ENCODE results near the gene TBC1D14.

DNA sequence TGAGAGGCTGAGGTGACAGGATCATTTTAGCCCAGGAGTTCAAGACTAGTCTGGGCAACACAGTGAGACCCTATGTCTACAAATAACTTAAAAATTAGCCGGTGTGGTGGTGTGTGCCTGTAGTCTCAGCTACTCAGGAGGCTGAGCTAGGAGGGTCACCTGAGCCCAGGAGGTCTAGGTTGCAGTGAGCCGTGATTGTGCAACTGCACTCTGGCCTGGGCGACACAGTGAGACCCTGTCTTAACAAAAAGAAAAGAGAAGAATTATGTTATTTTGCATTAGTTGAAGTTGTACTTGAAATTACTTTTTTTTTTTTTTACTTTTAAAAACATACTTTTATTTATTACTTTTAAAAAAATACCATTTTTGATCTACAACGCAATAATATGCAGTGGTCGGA is 111.7 kb downstream of the TBC1D14 start:
- TF ChIP-seq, protein P1, sequence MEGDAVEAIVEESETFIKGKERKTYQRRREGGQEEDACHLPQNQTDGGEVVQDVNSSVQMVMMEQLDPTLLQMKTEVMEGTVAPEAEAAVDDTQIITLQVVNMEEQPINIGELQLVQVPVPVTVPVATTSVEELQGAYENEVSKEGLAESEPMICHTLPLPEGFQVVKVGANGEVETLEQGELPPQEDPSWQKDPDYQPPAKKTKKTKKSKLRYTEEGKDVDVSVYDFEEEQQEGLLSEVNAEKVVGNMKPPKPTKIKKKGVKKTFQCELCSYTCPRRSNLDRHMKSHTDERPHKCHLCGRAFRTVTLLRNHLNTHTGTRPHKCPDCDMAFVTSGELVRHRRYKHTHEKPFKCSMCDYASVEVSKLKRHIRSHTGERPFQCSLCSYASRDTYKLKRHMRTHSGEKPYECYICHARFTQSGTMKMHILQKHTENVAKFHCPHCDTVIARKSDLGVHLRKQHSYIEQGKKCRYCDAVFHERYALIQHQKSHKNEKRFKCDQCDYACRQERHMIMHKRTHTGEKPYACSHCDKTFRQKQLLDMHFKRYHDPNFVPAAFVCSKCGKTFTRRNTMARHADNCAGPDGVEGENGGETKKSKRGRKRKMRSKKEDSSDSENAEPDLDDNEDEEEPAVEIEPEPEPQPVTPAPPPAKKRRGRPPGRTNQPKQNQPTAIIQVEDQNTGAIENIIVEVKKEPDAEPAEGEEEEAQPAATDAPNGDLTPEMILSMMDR (IDR thresholded peaks at IDR 0.05 in 8 of 11, conservative IDR thresholded peaks at IDR 0.05 in 3 of 11): no peak
- TF ChIP-seq POLR2AphosphoS5 (IDR thresholded peaks at IDR 0.05): no peak

All from spleen (tissue), 7 donors.